ENCODE measurements around the gene CFAP74.

The CFAP74 gene

GRCh38 chr1:1968767-1969504, 34.6 kb downstream of the CFAP74 start:
- no peak for DNase-seq

DNA sequence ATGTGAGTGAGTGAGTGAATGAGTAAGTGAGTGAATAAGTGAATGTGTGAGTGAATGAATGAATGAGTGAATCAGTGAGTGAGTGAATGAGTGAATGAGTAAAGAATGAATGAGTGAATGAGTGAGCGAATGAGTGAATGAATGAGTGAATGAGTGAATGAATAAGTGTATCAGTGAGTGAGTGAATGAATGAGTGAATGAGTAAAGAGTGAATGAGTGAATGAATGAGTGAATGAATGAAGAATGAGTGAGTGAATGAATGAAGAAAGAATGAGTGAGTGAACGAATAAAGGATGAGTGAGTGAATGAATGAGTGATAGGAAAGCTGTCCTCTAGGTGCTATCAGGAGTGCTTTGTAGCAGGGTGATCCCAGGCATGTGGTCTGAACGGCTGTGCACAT, 35.7 kb downstream of the CFAP74 start:
- DNase-seq: no peak

GRCh38 chr1:1967151-1967550, 36.4 kb downstream of the CFAP74 start:
- DNase-seq: no peak

- DNase-seq: peak; percentile 56
Measured at GRCh38 chr1:1966071-1966740, 37.4 kb downstream of the CFAP74 start.

DNA sequence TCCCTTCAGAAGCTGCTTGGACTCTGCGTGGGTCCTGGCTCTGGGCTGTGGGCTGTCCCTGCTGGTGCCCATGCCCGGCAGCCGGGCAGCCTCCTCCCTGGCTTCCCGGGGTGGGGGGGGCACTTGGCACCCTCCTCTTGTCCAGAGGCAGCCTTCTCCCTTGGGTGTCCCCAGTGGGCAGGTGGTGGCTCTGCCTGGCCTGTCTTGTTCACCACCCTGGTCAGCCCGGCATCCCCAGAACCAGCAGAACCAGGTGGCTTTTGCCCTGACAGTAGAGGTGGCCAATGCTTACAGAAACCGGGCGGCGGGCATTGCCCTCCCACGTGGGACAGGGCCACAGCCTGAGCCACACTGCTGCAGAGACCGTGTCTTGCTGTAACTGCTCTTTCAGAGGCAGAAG, 38.0 kb downstream of the CFAP74 start:
- no peak for DNase-seq

DNA sequence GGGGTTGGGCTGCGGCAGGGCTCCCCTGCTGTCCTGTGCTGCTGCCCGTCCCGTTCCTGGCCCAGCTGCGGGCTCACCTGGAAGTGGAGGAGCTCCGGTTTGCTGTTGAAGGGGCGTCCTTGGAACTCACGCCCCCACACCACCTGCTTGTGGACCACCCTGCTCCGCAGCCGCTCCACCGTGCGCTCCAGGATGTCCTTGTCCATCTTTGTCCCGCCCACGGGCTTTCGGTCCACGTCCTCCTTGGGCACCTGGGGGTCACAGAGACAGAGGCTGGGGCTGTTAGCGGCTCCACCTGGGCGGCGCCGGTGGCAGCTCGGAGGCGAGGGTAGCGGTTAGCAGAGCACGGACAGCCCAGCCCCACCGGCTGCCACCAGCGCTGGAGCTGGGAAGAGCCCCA, 38.8 kb downstream of the CFAP74 start:
- DNase-seq: no peak

DNA sequence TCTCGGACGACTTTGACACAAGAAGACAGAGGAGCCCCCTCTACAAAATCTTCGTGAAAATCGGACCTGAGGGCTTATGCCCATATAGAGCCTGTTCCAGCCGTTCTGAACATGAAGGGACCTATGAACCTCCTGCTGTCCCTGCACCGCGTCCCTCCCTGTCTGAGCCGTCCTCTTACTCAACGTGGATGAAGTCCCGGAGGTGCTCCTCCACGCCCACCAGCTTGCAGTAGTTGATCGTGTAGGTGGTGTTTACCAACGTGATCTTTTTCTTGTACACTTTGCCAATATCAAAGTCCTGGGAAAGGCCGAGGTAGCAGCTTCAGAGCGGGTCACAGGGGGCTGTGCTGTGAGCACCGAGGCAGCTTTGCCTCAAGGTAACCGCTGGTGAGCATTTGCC, 40.0 kb downstream of the CFAP74 start:
- no peak for DNase-seq

- no peak for DNase-seq
Measured at GRCh38 chr1:1962752-1963151, 40.8 kb downstream of the CFAP74 start.

DNA sequence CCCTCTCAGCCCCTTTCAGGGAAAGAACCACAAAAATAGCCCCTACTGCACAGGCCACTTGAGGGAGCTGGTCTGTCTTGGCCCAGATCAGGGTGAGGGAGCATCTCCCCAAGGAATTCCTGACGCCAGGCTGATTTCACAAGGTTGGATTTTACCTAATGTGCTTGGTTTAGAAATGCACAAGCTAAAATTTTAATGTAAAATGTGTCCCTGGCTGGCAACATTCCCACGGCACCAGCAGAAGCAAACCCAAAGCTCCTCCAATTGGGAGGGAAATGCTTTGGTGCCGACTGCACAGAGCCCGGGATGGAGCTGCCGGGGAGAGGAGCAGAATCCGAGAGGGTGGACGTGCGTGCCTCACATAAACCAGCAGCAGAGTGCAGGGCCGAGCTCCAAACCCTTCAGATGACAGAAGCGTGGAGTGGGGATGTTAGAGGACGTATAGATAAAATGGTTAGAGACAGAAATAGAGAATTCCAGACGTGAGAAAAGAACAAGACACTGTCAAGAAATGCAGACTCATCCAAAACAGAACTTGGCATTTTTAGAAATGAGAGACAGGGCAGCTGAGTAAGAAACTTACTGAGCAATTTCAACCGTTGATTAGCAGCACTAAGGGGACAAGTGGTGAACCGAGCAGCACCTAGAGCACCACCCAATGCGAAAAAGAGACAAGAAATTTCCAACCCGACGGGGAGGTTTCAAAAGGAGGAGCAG, 42.9 kb downstream of the CFAP74 start:
- DNase-seq: no peak

- DNase-seq: peak; percentile 75
Measured at GRCh38 chr1:1959840-1960479, 43.6 kb downstream of the CFAP74 start.

DNA sequence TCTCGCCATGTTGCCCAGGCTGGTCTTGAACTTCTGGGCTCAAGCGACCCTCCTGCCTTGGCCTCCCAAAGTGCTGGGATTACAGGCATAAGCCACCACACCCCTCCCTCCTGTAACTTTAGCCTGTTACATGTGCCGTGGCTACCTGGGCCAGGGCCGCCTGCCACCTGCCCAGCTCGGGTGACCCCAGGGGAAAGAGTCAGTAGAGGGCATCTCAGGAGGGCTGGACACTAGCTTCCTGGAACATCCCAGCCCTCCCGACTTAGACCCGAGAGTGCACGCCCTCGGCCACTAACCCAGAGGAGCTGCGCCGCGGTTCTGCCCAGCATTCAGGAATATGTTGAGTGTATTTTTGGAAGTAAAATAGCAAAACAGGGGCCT, 44.1 kb downstream of the CFAP74 start:
- no peak for DNase-seq

GRCh38 chr1:1958071-1958541, 45.5 kb downstream of the CFAP74 start:
- no peak for DNase-seq

- no peak for DNase-seq
Measured at GRCh38 chr1:1957533-1957961, 46.0 kb downstream of the CFAP74 start.

GRCh38 chr1:1956586-1957532, 46.7 kb downstream of the CFAP74 start:
- DNase-seq: no peak

- no peak for DNase-seq
Measured at GRCh38 chr1:1956101-1956500, 47.5 kb downstream of the CFAP74 start.

GRCh38 chr1:1955621-1956094, 47.9 kb downstream of the CFAP74 start:
- no peak for DNase-seq

- no peak for DNase-seq
Measured at GRCh38 chr1:1954831-1955441, 48.6 kb downstream of the CFAP74 start.

DNA sequence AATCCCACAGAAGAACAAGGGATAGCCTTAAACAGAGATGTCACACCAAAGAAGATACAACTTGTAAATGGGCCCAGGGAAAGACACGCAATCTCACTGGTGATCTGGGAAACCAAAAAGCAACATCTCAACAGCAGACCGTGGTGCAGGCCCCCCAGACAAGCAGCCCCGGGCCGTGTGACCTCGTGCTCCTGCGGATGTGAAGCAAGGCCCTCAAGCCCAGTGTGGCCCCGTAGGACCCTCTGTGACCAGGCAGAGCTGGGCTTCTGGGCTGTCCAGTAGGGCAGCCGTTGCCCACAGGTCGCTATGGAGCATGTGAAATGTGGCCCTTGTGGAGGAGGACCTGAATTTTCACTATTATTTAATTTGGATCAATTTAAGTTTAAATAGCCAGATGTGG, 49.6 kb downstream of the CFAP74 start:
- no peak for DNase-seq

GRCh38 chr1:1950940-1951339, 52.6 kb downstream of the CFAP74 start:
- DNase-seq: no peak

DNA sequence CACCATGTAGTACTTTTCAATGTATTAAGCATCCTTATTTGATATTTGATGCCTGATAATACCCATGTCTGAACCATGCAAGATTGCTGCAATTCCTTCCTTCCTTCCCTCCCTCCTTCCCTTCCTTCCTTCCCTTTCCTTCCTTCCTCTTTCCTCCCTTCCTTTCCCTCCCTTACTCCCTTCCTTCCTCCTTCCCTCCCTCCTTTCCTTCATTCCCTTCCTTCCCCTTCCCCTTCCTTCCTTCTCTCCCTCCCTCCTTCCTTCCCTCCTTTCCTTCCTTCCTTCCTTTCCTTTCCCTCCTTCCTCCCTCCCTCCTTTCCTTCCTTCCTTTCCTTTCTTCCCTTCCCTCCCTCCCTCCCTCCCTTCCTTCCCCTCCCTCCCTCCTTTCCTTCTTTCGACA, 54.8 kb downstream of the CFAP74 start:
- DNase-seq: no peak

DNA sequence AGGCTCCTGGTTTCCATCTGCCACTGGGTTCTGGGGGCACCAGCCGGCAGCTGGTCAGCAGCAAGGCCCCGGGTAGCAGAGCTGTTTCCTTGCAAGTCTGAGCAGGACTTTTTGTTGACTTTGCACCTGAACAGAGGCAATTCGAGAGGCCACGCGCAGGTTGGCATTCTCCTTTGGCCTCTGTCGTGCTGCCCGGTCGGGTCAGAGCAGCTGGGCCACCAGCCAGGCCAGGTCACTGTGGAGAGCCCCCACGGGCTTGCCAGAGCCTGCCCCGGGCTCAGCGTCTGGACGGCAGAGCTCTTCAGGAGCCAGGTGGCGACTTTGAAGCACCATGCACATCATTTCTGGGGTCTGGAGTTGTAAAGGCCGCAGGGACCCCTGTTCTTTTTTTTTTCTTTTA, 56.1 kb downstream of the CFAP74 start:
- DNase-seq: no peak

Measured in right kidney (tissue), 1 donor.